Colonic mucosa (tissue), 4 donors: ENCODE results near the gene FBXO24. TPM values are rescaled to one million over a fixed set of nuclear protein-coding genes. Genes with fewer than 3 reads are reported as not detected.

Source experiments
- DNase-seq: peaks from one replicate; pipeline ENCODE4 v3.0.0-alpha.2; 2020
- H3K27ac ChIP-seq: fragments of 200-600 bp; one replicate; pipeline ENCODE4 v1.8.0; 2021
- H3K27me3 ChIP-seq: fragments of 200-600 bp; one replicate; pipeline ENCODE4 v1.8.0; 2021
- H3K36me3 ChIP-seq: fragments of 200-600 bp; one replicate; pipeline ENCODE4 v1.8.0; 2021
- H3K4me1 ChIP-seq: fragments of 200-600 bp; one replicate; pipeline ENCODE4 v1.8.0; 2021; ENCODE audit warnings: mild to moderate bottlenecking
- H3K4me3 ChIP-seq: fragments of 200-600 bp; one replicate; pipeline ENCODE4 v1.8.0; 2021
- H3K9ac ChIP-seq, 2 donors: one replicate each; pipeline ENCODE4 v1.7.0; 2013; ENCODE audit warnings: control low read depth in 2 of 2, low read depth in 2 of 2, low read length in 2 of 2
- H3K9me3 ChIP-seq: fragments of 200-600 bp; one replicate; pipeline ENCODE4 v1.8.0; 2021
- intact Hi-C: fragments of 100-400 bp; cut with DNase I; formaldehyde crosslinking; loops from one replicate; pipeline ENCODE4 v1.14.1; 2022
- total RNA-seq, 2 donors: library from RNA; stranded (reverse); fragmentation: NEBNext Ultra II Directional in 1 of 2; extraction: Animal tissue kit (Norgen Biotek cat#: 25700) in 1 of 2; gene quantifications; one replicate each; pipeline ENCODE4 v1.2.1, GENCODE V29; 2021
- TF ChIP-seq, protein P1 (sequence below): fragments of 200-600 bp; IDR thresholded peaks from one replicate; pipeline ENCODE4 v1.8.0; 2022; ENCODE audit warnings: antibody characterized with exemption, mild to moderate bottlenecking
- donor health status: healthy.
- donor health status: DM: no; HTN: no; CAD: no.
- donor health status: DM: no; HTN: no; CAD: no.

Gene FBXO24
- total RNA-seq, 2 donors from 2014 or later, result 0.21 to 1.8 TPM

DNA sequence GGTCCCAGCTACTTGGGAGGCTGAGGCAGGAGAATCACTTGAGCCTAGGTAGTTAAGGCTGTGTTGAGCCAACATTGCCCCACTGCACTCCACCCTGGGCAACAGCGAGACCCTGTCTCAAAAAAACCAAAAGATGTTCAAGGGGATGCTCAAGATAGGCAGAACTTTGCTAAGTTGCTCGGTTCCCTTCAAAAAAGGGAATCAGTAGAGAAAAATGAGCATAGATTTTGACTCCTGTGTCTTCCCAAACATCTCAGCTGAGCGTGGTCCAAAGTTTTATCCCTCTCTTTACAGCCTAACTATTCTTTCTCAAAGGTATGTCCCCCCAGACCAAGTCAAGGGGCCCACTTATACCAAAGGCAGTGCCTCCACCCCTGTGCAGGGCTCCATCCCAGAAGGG lies 33.1 kb upstream of the FBXO24 start:
- intact Hi-C loops, result no loop called here
- TF ChIP-seq, protein P1, sequence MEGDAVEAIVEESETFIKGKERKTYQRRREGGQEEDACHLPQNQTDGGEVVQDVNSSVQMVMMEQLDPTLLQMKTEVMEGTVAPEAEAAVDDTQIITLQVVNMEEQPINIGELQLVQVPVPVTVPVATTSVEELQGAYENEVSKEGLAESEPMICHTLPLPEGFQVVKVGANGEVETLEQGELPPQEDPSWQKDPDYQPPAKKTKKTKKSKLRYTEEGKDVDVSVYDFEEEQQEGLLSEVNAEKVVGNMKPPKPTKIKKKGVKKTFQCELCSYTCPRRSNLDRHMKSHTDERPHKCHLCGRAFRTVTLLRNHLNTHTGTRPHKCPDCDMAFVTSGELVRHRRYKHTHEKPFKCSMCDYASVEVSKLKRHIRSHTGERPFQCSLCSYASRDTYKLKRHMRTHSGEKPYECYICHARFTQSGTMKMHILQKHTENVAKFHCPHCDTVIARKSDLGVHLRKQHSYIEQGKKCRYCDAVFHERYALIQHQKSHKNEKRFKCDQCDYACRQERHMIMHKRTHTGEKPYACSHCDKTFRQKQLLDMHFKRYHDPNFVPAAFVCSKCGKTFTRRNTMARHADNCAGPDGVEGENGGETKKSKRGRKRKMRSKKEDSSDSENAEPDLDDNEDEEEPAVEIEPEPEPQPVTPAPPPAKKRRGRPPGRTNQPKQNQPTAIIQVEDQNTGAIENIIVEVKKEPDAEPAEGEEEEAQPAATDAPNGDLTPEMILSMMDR, result no peak
- no peak overlapping the region for H3K27ac ChIP-seq
- no peak overlapping the region for H3K9ac ChIP-seq
- DNase-seq, result no peak
- H3K4me1 ChIP-seq, result no peaks in the 10 kb centered on the region
- no peaks in the 10 kb centered on the region for H3K27me3 ChIP-seq
- H3K36me3 ChIP-seq, result peaks cover 4% of the 10 kb centered on the region
- H3K9me3 ChIP-seq, result no peaks in the 10 kb centered on the region
- no peak overlapping the region for H3K4me3 ChIP-seq

DNA sequence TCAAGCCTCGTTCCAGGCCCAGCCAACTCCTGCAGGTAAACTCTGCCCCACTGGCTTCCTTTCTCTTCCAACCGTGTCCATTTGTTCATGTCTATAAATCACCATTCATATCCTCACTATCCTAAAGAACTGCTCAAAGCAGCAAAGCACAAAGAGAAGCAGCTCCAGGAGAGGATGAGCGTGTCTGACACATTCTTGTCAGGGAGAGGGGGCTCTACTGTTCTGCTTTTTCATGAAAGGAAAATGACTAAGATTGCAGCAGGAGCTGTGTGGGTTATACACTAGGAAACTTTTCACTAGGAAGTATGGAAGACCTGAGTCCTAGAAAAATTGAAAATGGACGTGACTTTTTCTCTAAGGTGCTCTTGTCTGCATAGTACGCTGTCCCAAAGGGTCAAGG lies 30.4 kb upstream of the FBXO24 start:
- H3K27me3 ChIP-seq, result no peaks in the 10 kb centered on the region
- intact Hi-C loops, result no loop called here
- no peak overlapping the region for H3K27ac ChIP-seq

DNA sequence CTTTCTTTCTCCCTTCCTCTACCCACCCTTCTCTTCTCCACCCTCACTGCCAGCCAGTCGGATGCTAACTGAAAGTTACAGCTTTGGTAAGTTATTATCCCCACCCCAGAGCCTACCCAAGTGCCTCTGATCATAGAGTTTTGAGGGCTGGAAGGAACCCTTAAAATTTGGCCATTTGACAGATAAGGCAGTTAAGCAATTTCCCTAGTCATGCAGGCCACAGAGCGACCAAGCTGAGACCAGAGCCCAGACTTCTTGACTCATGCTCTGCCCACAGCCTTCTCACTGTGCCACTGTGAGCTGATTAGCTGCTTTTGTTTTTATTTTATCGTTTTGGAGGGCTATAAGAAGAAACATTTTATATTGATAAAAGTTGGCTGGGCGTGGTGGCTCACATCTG lies 29.6 kb upstream of the FBXO24 start:
- peaks cover under 1% of the 10 kb centered on the region for H3K36me3 ChIP-seq
- intact Hi-C loops, result no loop called here
- H3K4me1 ChIP-seq, result no peaks in the 10 kb centered on the region
- TF ChIP-seq, protein P1, result no peak
- no peaks in the 10 kb centered on the region for H3K27me3 ChIP-seq
- H3K4me3 ChIP-seq, result no peak overlapping the region
- H3K9me3 ChIP-seq, result no peaks in the 10 kb centered on the region
- H3K27ac ChIP-seq, result no peak overlapping the region
- no peak overlapping the region for H3K9ac ChIP-seq
- no peak for DNase-seq

More for the DNA sequence above, 30.4 kb upstream of the FBXO24 start:
- DNase-seq, result no peak
- H3K9ac ChIP-seq, result no peak overlapping the region
- TF ChIP-seq, protein P1, result no peak
- no peaks in the 10 kb centered on the region for H3K36me3 ChIP-seq
- no peak overlapping the region for H3K4me3 ChIP-seq
- no peaks in the 10 kb centered on the region for H3K9me3 ChIP-seq
- H3K4me1 ChIP-seq, result no peaks in the 10 kb centered on the region

DNA sequence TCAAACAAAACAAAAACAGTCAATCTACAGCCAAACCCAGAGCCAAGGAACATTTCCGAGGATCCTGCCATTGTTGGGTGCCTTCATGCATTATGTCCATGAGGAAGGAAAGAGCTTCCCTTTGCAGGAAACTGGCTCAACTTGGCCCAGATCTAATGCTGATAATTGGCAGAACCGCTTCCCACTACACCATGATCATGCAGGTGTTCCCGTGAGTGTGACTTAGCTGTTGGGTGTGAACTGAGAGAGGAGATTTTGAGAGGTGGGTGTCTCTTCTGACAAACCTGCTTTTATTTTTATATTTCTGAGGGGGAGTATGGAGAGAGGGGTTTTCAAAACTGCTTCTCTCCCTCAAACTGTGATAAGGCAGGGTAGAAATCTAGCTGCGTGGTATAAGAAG lies 27.0 kb upstream of the FBXO24 start:
- Histone ChIP-seq H3K4me3 (no peak overlapping the region), H3K36me3 (peaks cover 4% of the 10 kb centered on the region), H3K9ac (no peak overlapping the region), H3K27ac (no peak overlapping the region), H3K4me1 (no peaks in the 10 kb centered on the region), H3K9me3 (no peaks in the 10 kb centered on the region), H3K27me3 (no peaks in the 10 kb centered on the region)
- intact Hi-C loops, result loop anchor here (2.0 kb wide), 1 partner anchor 88 kb away; no protein-coding TSS in a partner anchor
- TF ChIP-seq, protein P1, result no peak
- no peak for DNase-seq

DNA sequence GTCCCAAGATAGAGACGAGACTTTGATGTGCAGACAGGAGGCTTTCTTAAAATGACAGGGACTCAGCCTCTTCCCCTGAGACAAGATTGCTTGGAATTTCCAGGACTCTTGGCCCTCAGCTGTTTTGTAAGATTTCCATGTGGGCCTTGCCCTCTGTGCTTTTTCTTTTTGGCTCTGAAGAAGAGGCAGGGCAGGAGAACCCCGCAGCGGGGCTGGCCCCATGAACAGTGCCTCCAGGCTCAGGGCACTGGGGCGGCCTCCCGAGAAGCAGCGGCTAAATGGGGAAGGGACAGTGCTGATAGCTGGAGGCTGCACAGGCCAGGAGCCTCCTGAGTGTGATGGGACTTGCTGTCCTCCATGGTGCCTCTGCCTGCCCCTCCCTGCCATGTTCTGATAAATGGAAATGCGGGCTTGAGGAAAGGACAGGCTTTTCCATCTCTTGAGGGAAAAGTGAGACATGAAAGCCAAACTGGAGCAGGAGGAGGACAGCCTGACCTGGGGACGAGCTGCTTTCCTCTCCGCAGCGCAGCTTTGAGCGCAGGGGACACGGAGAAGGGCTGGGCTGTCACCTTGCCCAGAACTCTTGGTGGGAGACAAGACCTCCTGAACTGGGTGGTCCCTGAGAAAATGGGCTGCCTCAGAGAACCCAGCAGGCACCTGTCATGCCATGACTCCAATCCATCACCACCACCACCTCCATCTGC lies 24.5 kb upstream of the FBXO24 start:
- peaks cover 4% of the 10 kb centered on the region for H3K36me3 ChIP-seq
- H3K27me3 ChIP-seq, result no peaks in the 10 kb centered on the region
- no peak overlapping the region for H3K9ac ChIP-seq
- no peaks in the 10 kb centered on the region for H3K9me3 ChIP-seq
- H3K4me3 ChIP-seq, result no peak overlapping the region
- no peak overlapping the region for H3K27ac ChIP-seq
- DNase-seq, result no peak
- intact Hi-C loops, result no loop called here
- TF ChIP-seq, protein P1, result no peak
- H3K4me1 ChIP-seq, result no peaks in the 10 kb centered on the region
